Measurements from ENCODE around the gene ZGRF1.

DNA sequence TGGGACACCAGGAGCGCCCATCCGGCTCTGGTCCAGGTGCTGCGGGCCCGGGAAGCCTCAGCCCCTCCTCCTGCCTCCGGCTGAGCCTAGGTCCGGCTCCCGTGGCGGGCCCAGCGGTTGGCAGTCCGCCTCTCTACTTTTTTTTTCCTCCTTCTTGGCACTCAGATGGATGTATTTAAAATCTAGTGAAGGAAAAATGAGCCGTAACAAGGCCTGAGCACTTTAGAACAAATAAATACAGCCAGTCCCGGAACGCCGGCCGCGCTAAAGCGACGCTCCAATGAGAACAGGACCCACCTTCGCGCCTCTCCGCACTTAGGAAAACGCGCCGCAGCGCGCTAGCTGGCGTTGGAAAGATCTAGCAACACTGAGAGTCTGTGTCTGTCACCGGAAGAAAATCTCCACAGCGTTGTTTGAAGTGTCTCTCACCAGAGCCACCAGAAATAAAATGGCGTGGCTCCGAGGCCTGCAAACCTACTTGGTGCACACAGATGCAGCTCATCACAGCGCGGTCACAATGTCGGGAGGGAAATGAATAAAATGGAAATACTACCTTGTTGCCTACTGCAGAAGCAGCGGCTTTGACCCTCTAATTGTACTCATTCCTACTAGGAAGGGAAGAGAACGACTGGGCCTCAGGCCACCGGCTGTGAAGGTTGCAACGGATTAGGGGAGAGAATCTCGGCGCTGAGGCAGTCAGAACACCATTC, 125.5 kb downstream of the ZGRF1 start:
- TF ChIP-seq POLR2A (IDR thresholded peaks at IDR 0.05; ENCODE audit: low read length) (no peak), GATA1 (IDR thresholded peaks at IDR 0.05; ENCODE audit: low read depth, low read length) (no peak)
